HepG2 (cell line): ENCODE results near the gene EEF2. TPM values are rescaled to one million over a fixed set of nuclear protein-coding genes. Genes with fewer than 3 reads are reported as not detected.
A peak's percentile ranks its signal among the peaks of the same experiment; 100 is the strongest.

Source experiments
- CEBPG ChIP-seq: IDR thresholded peaks from 2 replicates; pipeline ENCODE4 v1.6.1; 2016
- CHD4 ChIP-seq: fragments of 200-600 bp; sonication (generic); IDR thresholded peaks from 2 replicates; pipeline ENCODE4 v1.7.0; 2017; ENCODE audit warnings: mild to moderate bottlenecking, low read length, borderline replicate concordance
- DR1 ChIP-seq: sonication (generic); formaldehyde crosslinking; IDR thresholded peaks from 2 replicates; pipeline ENCODE4 v1.8.0; 2021; ENCODE audit warnings: mild to moderate bottlenecking, missing genetic modification reagents, inconsistent platforms
- HOXD1 ChIP-seq: sonication (generic); formaldehyde crosslinking; IDR thresholded peaks from 2 replicates; pipeline ENCODE4 v1.5.0; 2020; ENCODE audit warnings: missing genetic modification reagents
- NCOA5 ChIP-seq: sonication (generic); formaldehyde crosslinking; IDR thresholded peaks from 2 replicates; pipeline ENCODE4 v1.4.0; 2020; ENCODE audit warnings: missing genetic modification reagents
- NR2F6 ChIP-seq, 2 experiments: IDR thresholded peaks; 2 replicates each; pipeline ENCODE4 v1.6.1; 2016; ENCODE audit warnings: antibody characterized with exemption in 1 of 2, mild to moderate bottlenecking in 1 of 2
- PLSCR1 ChIP-seq: sonication (generic); formaldehyde crosslinking; IDR thresholded peaks from 2 replicates; pipeline ENCODE4 v1.5.0; 2020; ENCODE audit warnings: missing genetic modification reagents, mild to moderate bottlenecking, borderline replicate concordance
- RNF2 ChIP-seq: fragments of 450-650 bp; conservative IDR thresholded peaks from 2 replicates; pipeline ENCODE4 v1.6.1; 2016; ENCODE audit warnings: low read depth
- SAFB2 ChIP-seq: sonication (generic); formaldehyde crosslinking; IDR thresholded peaks from 2 replicates; pipeline ENCODE4 v1.5.1; 2020; ENCODE audit warnings: missing genetic modification reagents, low read depth, mild to moderate bottlenecking, borderline replicate concordance
- SMAD3 ChIP-seq: sonication (generic); formaldehyde crosslinking; IDR thresholded peaks from 2 replicates; pipeline ENCODE4 v1.4.0; 2020; ENCODE audit warnings: missing genetic modification reagents
- SP5 ChIP-seq: IDR thresholded peaks from 2 replicates; pipeline ENCODE4 v1.6.1; 2016; ENCODE audit warnings: low read depth, borderline replicate concordance
- SRSF4 ChIP-seq: fragments of 200-400 bp; formaldehyde crosslinking; IDR thresholded peaks from one replicate; pipeline ENCODE4 v1.6.1; 2018; ENCODE audit warnings: mild to moderate bottlenecking, low read depth, low read length, moderate library complexity; ENCODE audit not compliant: poor library complexity, severe bottlenecking
- YEATS4 ChIP-seq: sonication (generic); formaldehyde crosslinking; IDR thresholded peaks from 2 replicates; pipeline ENCODE4 v1.4.0; 2020; ENCODE audit warnings: missing genetic modification reagents, borderline replicate concordance
- ZFP82 ChIP-seq: sonication (generic); formaldehyde crosslinking; IDR thresholded peaks from 2 replicates; pipeline ENCODE4 v1.5.1; 2020; ENCODE audit warnings: mild to moderate bottlenecking, missing genetic modification reagents, borderline replicate concordance
- ZIK1 ChIP-seq: sonication (generic); formaldehyde crosslinking; IDR thresholded peaks from 2 replicates; pipeline ENCODE4 v1.5.0; 2020; ENCODE audit warnings: mild to moderate bottlenecking, low read depth, missing genetic modification reagents, borderline replicate concordance
- ZNF251 ChIP-seq: sonication (generic); formaldehyde crosslinking; IDR thresholded peaks from 2 replicates; pipeline ENCODE4 v1.9.0; 2021; ENCODE audit warnings: mild to moderate bottlenecking, missing genetic modification reagents
- ZNF276 ChIP-seq: sonication (generic); formaldehyde crosslinking; IDR thresholded peaks from 2 replicates; pipeline ENCODE4 v1.4.0; 2020; ENCODE audit warnings: mild to moderate bottlenecking, low read depth, missing genetic modification reagents
- ZNF350 ChIP-seq: sonication (generic); formaldehyde crosslinking; IDR thresholded peaks from 2 replicates; pipeline ENCODE4 v1.4.0; 2020; ENCODE audit warnings: mild to moderate bottlenecking, low read depth, missing genetic modification reagents, borderline replicate concordance
- ZNF547 ChIP-seq: sonication (generic); formaldehyde crosslinking; IDR thresholded peaks from 2 replicates; pipeline ENCODE4 v1.5.1; 2020; ENCODE audit warnings: mild to moderate bottlenecking, missing genetic modification reagents
- ZNF552 ChIP-seq: sonication (generic); formaldehyde crosslinking; IDR thresholded peaks from 2 replicates; pipeline ENCODE4 v1.9.0; 2022; ENCODE audit warnings: missing genetic modification reagents, mild to moderate bottlenecking, borderline replicate concordance
- ZNF558 ChIP-seq: sonication (generic); formaldehyde crosslinking; IDR thresholded peaks from 2 replicates; pipeline ENCODE4 v1.9.0; 2022; ENCODE audit warnings: mild to moderate bottlenecking, missing genetic modification reagents, borderline replicate concordance
- ZNF639 ChIP-seq: conservative IDR thresholded peaks from 2 replicates; pipeline ENCODE4 v1.6.1; 2018; ENCODE audit warnings: missing genetic modification reagents
- ZNF672 ChIP-seq: sonication (generic); formaldehyde crosslinking; IDR thresholded peaks from 2 replicates; pipeline ENCODE4 v1.8.1; 2022; ENCODE audit warnings: missing genetic modification reagents
- ZNF746 ChIP-seq: sonication (generic); formaldehyde crosslinking; IDR thresholded peaks from 2 replicates; pipeline ENCODE4 v1.8.0; 2022; ENCODE audit warnings: mild to moderate bottlenecking, missing genetic modification reagents
- ZNF761 ChIP-seq: sonication (generic); formaldehyde crosslinking; conservative IDR thresholded peaks from 2 replicates; pipeline ENCODE4 v1.4.0; 2020; ENCODE audit warnings: mild to moderate bottlenecking, missing genetic modification reagents
- ZSCAN21 ChIP-seq: sonication (generic); formaldehyde crosslinking; IDR thresholded peaks from 2 replicates; pipeline ENCODE4 v1.8.0; 2022; ENCODE audit warnings: mild to moderate bottlenecking, missing genetic modification reagents, moderate library complexity, borderline replicate concordance
- polyA plus RNA-seq, 8 experiments: library from polyadenylated mRNA; depleted of rRNA in 3 of 8; stranded (reverse) in 7 of 8; unstranded in 1 of 8; fragments of >200 nt; fragmentation: Illumina TruSeq in 4 of 8; extraction: Trizol in 4 of 8; gene quantifications; 2 replicates each; pipeline versions ENCODE4 v1.2.1 to v1.2.3, GENCODE V29; 2011 to 2016; ENCODE audit warnings: low read depth in 4 of 8, missing spikeins in 1 of 8, mixed read lengths in 1 of 8; ENCODE audit not compliant: insufficient read depth in 1 of 8
- total RNA-seq, 5 experiments: library from RNA; depleted of rRNA; stranded (reverse); fragments of >200 nt; fragmentation: Illumina TruSeq; extraction: Trizol; gene quantifications; 2 replicates each; pipeline ENCODE4 v1.2.3, GENCODE V29; 2016; ENCODE audit warnings: low read depth in 1 of 5

EEF2 gene
- total and polyA plus RNA-seq, 2 of the 13 experiments (the other 11 are each of a cell fraction or from before 2014, with no cell fraction given): 1,441 to 1,777 TPM

- TF ChIP-seq ZIK1 (CRISPR knock-in tag) (no peak), ZSCAN21 (peak; percentile 47; the same call in 1 of the 2 replicates), PLSCR1 (CRISPR knock-in tag) (no peak), SMAD3 (CRISPR knock-in tag) (no peak), ZNF761 (CRISPR knock-in tag) (no peak), NR2F6 (IDR thresholded peaks at IDR 0.05) (no peak), NR2F6 (CRISPR knock-in tag; IDR thresholded peaks at IDR 0.05) (no peak), SRSF4 (no peak), ZNF746 (CRISPR knock-in tag) (no peak), ZNF672 (CRISPR knock-in tag) (0 out of 2 replicates have a peak, but pooled peaks have one; percentile 16), HOXD1 (peak; percentile 37; the same call in 1 of the 2 replicates), SAFB2 (CRISPR knock-in tag) (no peak), YEATS4 (CRISPR knock-in tag) (no peak), ZNF547 (CRISPR knock-in tag) (no peak), DR1 (CRISPR knock-in tag) (0 out of 2 replicates have a peak, but pooled peaks have one; percentile 20), ZNF639 (CRISPR knock-in tag) (no peak), RNF2 (no peak), ZFP82 (CRISPR knock-in tag) (no peak), SP5 (CRISPR knock-in tag) (no peak), ZNF350 (no peak), NCOA5 (CRISPR knock-in tag) (no peak), CHD4 (no peak), ZNF558 (no peak), ZNF251 (CRISPR knock-in tag) (no peak), CEBPG (CRISPR knock-in tag) (peak; percentile 75), ZNF552 (no peak), ZNF276 (CRISPR knock-in tag) (no peak)
Observed at GRCh38 chr19:3983936-3984583, 1.2 kb downstream of the EEF2 start (continued).
